H1 (cell line): ENCODE measurements around the gene ADD2. TPM values are rescaled to one million over a fixed set of nuclear protein-coding genes. Genes with fewer than 3 reads are reported as not detected.

Experiments used
- CTCF ChIA-PET: fragments of 300-600 bp; sonication (Branson Sonifier 250); formaldehyde crosslinking; loops from one replicate; lab custom pipeline; 2021; ENCODE audit not compliant: partially characterized antibody; lab: Charles Lee
- POLR2A ChIA-PET: fragments of 300-600 bp; sonication (Branson Sonifier 250); formaldehyde crosslinking; loops from one replicate; lab custom pipeline; 2021; ENCODE audit warnings: inconsistent platforms; ENCODE audit not compliant: partially characterized antibody; lab: Charles Lee
- DNase-seq, 2 experiments: peaks; one replicate each; pipeline versions ENCODE4 v3.0.0 to v3.0.0-alpha.2; 2010 to 2022; ENCODE audit warnings: low spot score in 2 of 2, low read depth in 1 of 2, mixed read lengths in 1 of 2
- FAIRE-seq: peaks from 2 replicates; lab custom pipeline; 2011; peaks lifted over from hg19 to GRCh38; lab: Jason Lieb, UNC
- H2AFZ ChIP-seq: 2 replicates; pipeline ENCODE4 v1.8.1; 2012; ENCODE audit warnings: low read length, inconsistent platforms
- H2AK5ac ChIP-seq: 2 replicates; pipeline ENCODE4 v1.6.1; 2013; ENCODE audit warnings: low read depth, low read length
- H2BK120ac ChIP-seq: replicated peaks from 2 replicates; pipeline ENCODE3; 2013; ENCODE audit warnings: low read depth, low read length, inconsistent platforms
- H2BK12ac ChIP-seq: 2 replicates; pipeline ENCODE4 v1.6.1; 2013; ENCODE audit warnings: low read depth, low read length
- H2BK15ac ChIP-seq: 2 replicates; pipeline ENCODE4 v1.6.1; 2013; ENCODE audit warnings: low read length
- H2BK20ac ChIP-seq: 2 replicates; pipeline ENCODE4 v1.6.1; 2013; ENCODE audit warnings: low read length
- H2BK5ac ChIP-seq: 2 replicates; pipeline ENCODE4 v1.6.1; 2013; ENCODE audit warnings: low read depth, low read length
- H3K14ac ChIP-seq: 2 replicates; pipeline ENCODE4 v1.6.1; 2013; ENCODE audit warnings: inconsistent platforms; ENCODE audit not compliant: insufficient read length
- H3K18ac ChIP-seq: 2 replicates; pipeline ENCODE4 v1.6.1; 2013; ENCODE audit warnings: low read length; ENCODE audit errors: extremely low read depth
- H3K23ac ChIP-seq: 2 replicates; pipeline ENCODE4 v1.6.1; 2013; ENCODE audit warnings: inconsistent platforms; ENCODE audit not compliant: insufficient read length
- H3K23me2 ChIP-seq: 2 replicates; pipeline ENCODE4 v1.6.1; 2013; ENCODE audit warnings: low read depth, low read length
- H3K27ac ChIP-seq: 2 replicates; pipeline ENCODE4 v1.6.1; 2011; ENCODE audit warnings: low read depth, low read length, inconsistent platforms
- H3K27me3 ChIP-seq, 4 experiments: replicated peaks in 1 of 4; 1 replicate in 1 of 4; 2 replicates in 3 of 4; pipeline versions ENCODE4 v1.6.1 to v1.8.1; 2011 to 2013; ENCODE audit warnings: low read length in 3 of 4, mild to moderate bottlenecking in 3 of 4, inconsistent platforms in 2 of 4, mixed read lengths in 2 of 4, moderate library complexity in 1 of 4; ENCODE audit not compliant: control insufficient read depth in 3 of 4, insufficient read depth in 3 of 4; ENCODE audit errors: extremely low read depth in 1 of 4
- H3K36me3 ChIP-seq, 4 experiments: 2 replicates each; pipeline versions ENCODE4 v1.6.1 to v1.8.1; 2011 to 2013; ENCODE audit warnings: mild to moderate bottlenecking in 4 of 4, low read length in 3 of 4, moderate library complexity in 2 of 4, control low read depth in 1 of 4, inconsistent platforms in 1 of 4; ENCODE audit not compliant: insufficient read depth in 4 of 4, control insufficient read depth in 2 of 4
- H3K4ac ChIP-seq: replicated peaks from 2 replicates; pipeline ENCODE3; 2013; ENCODE audit warnings: low read length, low read depth, mixed read lengths, inconsistent platforms; ENCODE audit not compliant: insufficient read length
- H3K4me1 ChIP-seq, 4 experiments: replicated peaks in 1 of 4; 1 replicate in 1 of 4; 2 replicates in 3 of 4; pipeline versions ENCODE4 v1.6.1 to v1.8.1; 2011 to 2013; ENCODE audit warnings: low read length in 3 of 4, inconsistent platforms in 2 of 4, mixed read lengths in 1 of 4; ENCODE audit not compliant: insufficient read depth in 4 of 4, control insufficient read depth in 3 of 4
- H3K4me2 ChIP-seq, 2 experiments: 2 replicates each; pipeline versions ENCODE4 v1.6.1 to v1.8.1; 2011 to 2013; ENCODE audit warnings: low read depth in 2 of 2, low read length in 2 of 2, control low read depth in 1 of 2, inconsistent platforms in 1 of 2, mild to moderate bottlenecking in 1 of 2; ENCODE audit not compliant: insufficient read depth in 1 of 2
- H3K4me3 ChIP-seq, 4 experiments: fragments of 200-600, 300-600 bp in 1 of 4; sonication (generic), shearing (Covaris generic), sonication (Bioruptor Twin) in 1 of 4; 2 replicates each; pipeline versions ENCODE4 v1.5.1 to v1.8.1; 2011 to 2016; ENCODE audit warnings: low read length in 4 of 4, low read depth in 3 of 4, control low read depth in 2 of 4, inconsistent platforms in 2 of 4, mild to moderate bottlenecking in 2 of 4, mixed read lengths in 1 of 4, moderate library complexity in 1 of 4; ENCODE audit not compliant: insufficient read depth in 2 of 4; ENCODE audit errors: extremely low read depth in 1 of 4
- H3K56ac ChIP-seq: replicated peaks from 2 replicates; pipeline ENCODE3; 2013; ENCODE audit warnings: low read depth, mild to moderate bottlenecking, mixed read lengths, low read length, inconsistent platforms; ENCODE audit not compliant: insufficient read length
- H3K79me1 ChIP-seq: 2 replicates; pipeline ENCODE4 v1.6.1; 2013; ENCODE audit warnings: low read depth, low read length, control low read depth
- H3K79me2 ChIP-seq, 2 experiments: 2 replicates each; pipeline versions ENCODE4 v1.6.1 to v1.8.1; 2012 to 2013; ENCODE audit warnings: low read length in 2 of 2, mild to moderate bottlenecking in 2 of 2, inconsistent platforms in 1 of 2; ENCODE audit not compliant: insufficient read depth in 2 of 2, control insufficient read depth in 1 of 2
- H3K9ac ChIP-seq, 4 experiments: replicated peaks in 1 of 4; 1 replicate in 1 of 4; 2 replicates in 3 of 4; pipeline versions ENCODE4 v1.6.1 to v1.8.1; 2011 to 2013; ENCODE audit warnings: low read depth in 3 of 4, low read length in 3 of 4, control low read depth in 2 of 4, mild to moderate bottlenecking in 2 of 4, moderate library complexity in 2 of 4, inconsistent platforms in 1 of 4; ENCODE audit errors: extremely low read depth in 1 of 4
- H3K9me3 ChIP-seq, 2 experiments: 2 replicates each; pipeline versions ENCODE4 v1.6.1 to v1.8.1; 2012 to 2013; ENCODE audit warnings: mild to moderate bottlenecking in 2 of 2, moderate library complexity in 2 of 2, control low read depth in 1 of 2, inconsistent platforms in 1 of 2, low read depth in 1 of 2, low read length in 1 of 2, mixed read lengths in 1 of 2; ENCODE audit not compliant: insufficient read depth in 2 of 2
- H4K20me1 ChIP-seq, 2 experiments: replicated peaks in 1 of 2; 2 replicates each; pipeline versions ENCODE3 to v1.8.1; 2011 to 2013; ENCODE audit warnings: inconsistent platforms in 2 of 2, low read length in 2 of 2, mild to moderate bottlenecking in 1 of 2; ENCODE audit not compliant: insufficient read depth in 2 of 2, control insufficient read depth in 1 of 2
- H4K5ac ChIP-seq: 2 replicates; pipeline ENCODE4 v1.6.1; 2013; ENCODE audit warnings: low read length, low read depth, mixed read lengths, inconsistent platforms; ENCODE audit not compliant: insufficient read length
- H4K8ac ChIP-seq: 2 replicates; pipeline ENCODE4 v1.8.0; 2013; ENCODE audit warnings: mild to moderate bottlenecking, moderate library complexity, low read length, inconsistent platforms; ENCODE audit not compliant: insufficient read depth; ENCODE audit errors: extremely low read depth
- H4K91ac ChIP-seq: replicated peaks from 2 replicates; pipeline ENCODE3; 2013; ENCODE audit warnings: low read length, mixed read lengths, inconsistent platforms; ENCODE audit not compliant: insufficient read length
- POU5F1 ChIP-seq: IDR thresholded peaks from 2 replicates; pipeline ENCODE4 v1.6.1; 2011; ENCODE audit warnings: low read depth, mild to moderate bottlenecking, low read length, moderate library complexity
- WGBS, 2 experiments: shearing (Covaris generic) in 1 of 2; methylation state at CpG; one replicate each; pipeline versions ENCODE4 v1.1.6 to v1.1.7; 2013 to 2015; ENCODE audit warnings: low lambda C conversion rate in 2 of 2, mixed read lengths in 2 of 2, inconsistent platforms in 1 of 2, low coverage in 1 of 2, missing lambda C conversion rate in 1 of 2; ENCODE audit not compliant: insufficient replicate concordance in 2 of 2, insufficient coverage in 1 of 2, insufficient read length in 1 of 2; ENCODE audit errors: extremely low coverage in 1 of 2, missing lambda C conversion rate in 1 of 2; 5-methylcytosine and 5-hydroxymethylcytosine counted together
- polyA plus RNA-seq, 7 experiments: library from polyadenylated mRNA; depleted of rRNA in 3 of 7; stranded (reverse) in 5 of 7; unstranded in 2 of 7; fragments of >200 nt in 5 of 7; fragments of 200-250 nt in 2 of 7; gene quantifications; 1 replicate in 5 of 7; 2 replicates in 1 of 7; 4 replicates in 1 of 7; pipeline versions ENCODE4 v1.2.1 to v1.2.3, GENCODE V29; 2011 to 2013; ENCODE audit warnings: missing spikeins in 2 of 7, mixed read lengths in 2 of 7
- total RNA-seq: library from RNA; stranded (reverse); fragmentation: NEBNext Ultra II Directional; extraction: Animal tissue kit (Norgen Biotek cat#: 25700); gene quantifications from 2 replicates; pipeline ENCODE4 v1.2.1, GENCODE V29; 2021

ADD2 gene
- total and polyA plus RNA-seq, 2 of the 8 experiments (the other 6 are each of a cell fraction or from before 2014, with no cell fraction given) = 58.5 to 170 TPM

- FAIRE-seq = no peak
- Histone ChIP-seq H3K4me3 (no peak overlapping the region), H4K5ac (no peak overlapping the region), H2AFZ (no peak overlapping the region), H3K9me3 (no peaks in the 10 kb centered on the region)
- CTCF ChIA-PET = interaction anchor here (0.7 to 2.2 kb wide), 6 partner anchors 9 to 497 kb away, joined by 3 to 7 read pairs (median 4); partner anchors contain the start of gene ADD2
- no peak for TF ChIP-seq POU5F1
- TF ChIP-seq, all 59 proteins: peak for 0
- H3K4me1 ChIP-seq = no peaks in the 10 kb centered on the region
- no peak overlapping the region for H3K23ac ChIP-seq
- no peak overlapping the region for H4K8ac ChIP-seq
- H3K9ac ChIP-seq = no peak overlapping the region
- H4K20me1 ChIP-seq = peaks cover 0 to 2% of the 10 kb centered on the region in 2 experiments
- WGBS, 2 experiments = 85% methylated on average over 17 of the region's 17 CpGs; no CpG with 5 or more reads in 1 of the 2 experiments
- H3K23me2 ChIP-seq = no peaks in the 10 kb centered on the region
- no peak overlapping the region for H3K4me2 ChIP-seq
- H2BK120ac ChIP-seq = no peak overlapping the region
- H3K4ac ChIP-seq = no peak overlapping the region
- no peak overlapping the region for H3K18ac ChIP-seq
- H3K36me3 ChIP-seq = peaks cover 20 to 67% (median 54%) of the 10 kb centered on the region in 4 experiments
- DNase-seq = no peak
- H2BK12ac ChIP-seq = no peak overlapping the region
- H3K27ac ChIP-seq = no peak overlapping the region
- POLR2A ChIA-PET = no interaction called here
- no peak overlapping the region for H2BK5ac ChIP-seq
- no peaks in the 10 kb centered on the region for H3K79me2 ChIP-seq
- H4K91ac ChIP-seq = no peak overlapping the region
- H3K27me3 ChIP-seq = no peaks in the 10 kb centered on the region
- H2BK20ac ChIP-seq = no peak overlapping the region
- H3K14ac ChIP-seq = no peak overlapping the region
- H3K79me1 ChIP-seq = 0 out of 2 replicates have a peak, but pooled peaks cover 2% of the 10 kb centered on the region
- H3K56ac ChIP-seq = no peak overlapping the region
- H2AK5ac ChIP-seq = no peak overlapping the region
- H2BK15ac ChIP-seq = no peak overlapping the region
These were observed 89.3 kb downstream of the ADD2 start for GRCh38 chr2:70678576-70679143.
